ENCODE results near the gene FDXACB1.
"Not testable (repeated sequence)": the region's sequence is repeated elsewhere in the genome, so short reads cannot be mapped to it uniquely, and the experiment has no call there.

FDXACB1 gene

GRCh38 chr11:111913997-111914396 is 35.0 kb upstream of the FDXACB1 start:
- H3K36me3 Mint-ChIP-seq (ENCODE audit: low read depth), result no peaks in the 10 kb centered on the region
- DNase-seq, result no peak

GRCh38 chr11:111913031-111913861 is 34.3 kb upstream of the FDXACB1 start:
- no peaks in the 10 kb centered on the region for H3K36me3 Mint-ChIP-seq (ENCODE audit: low read depth)
- peaks cover 47% of the 10 kb centered on the region for H3K27me3 Mint-ChIP-seq

More at GRCh38 chr11:111913997-111914396, 35.0 kb upstream of the FDXACB1 start:
- Mint-ChIP-seq H3K4me3 (no peak overlapping the region), H3K27me3 (peaks cover 47% of the 10 kb centered on the region), H3K4me1 (no peaks in the 10 kb centered on the region), H3K9me3 (no peaks in the 10 kb centered on the region), H3K27ac (no peak overlapping the region)
- no peak for ATAC-seq

GRCh38 chr11:111912535-111912934 is 33.6 kb upstream of the FDXACB1 start, which contains the start of gene HSPB2:
TSS of gene HSPB2 (plus strand) at chr11:111912734. CDS start at chr11:111912830, 96 bp downstream.
- ATAC-seq (no peak), DNase-seq (no peak)
- Mint-ChIP-seq H3K27ac (no peak within 1 kb of the TSS), H3K4me3 (no peak within 1 kb of the TSS), H3K27me3 (peaks cover 44% of the 10 kb centered on the region), H3K4me1 (no peaks in the 10 kb centered on the region), H3K36me3 (ENCODE audit: low read depth) (no peaks in the 10 kb centered on the region), H3K9me3 (no peaks in the 10 kb centered on the region)

More at GRCh38 chr11:111913031-111913861, 34.3 kb upstream of the FDXACB1 start:
- H3K4me1 Mint-ChIP-seq, result no peaks in the 10 kb centered on the region
- H3K27ac Mint-ChIP-seq, result no peak overlapping the region
- H3K9me3 Mint-ChIP-seq, result no peaks in the 10 kb centered on the region
- no peak for DNase-seq
- no peak overlapping the region for H3K4me3 Mint-ChIP-seq
- ATAC-seq, result no peak

- Mint-ChIP-seq H3K27me3 (peaks cover 42% of the 10 kb centered on the region), H3K27ac (no peak within 1 kb of the TSS), H3K4me3 (no peak within 1 kb of the TSS), H3K9me3 (no peaks in the 10 kb centered on the region), H3K36me3 (ENCODE audit: low read depth) (no peaks in the 10 kb centered on the region), H3K4me1 (no peaks in the 10 kb centered on the region)
- ATAC-seq (no peak), DNase-seq (no peak)
Measured at GRCh38 chr11:111911563-111912401, 32.8 kb upstream of the FDXACB1 start, which contains the start of gene CRYAB. TSS of gene CRYAB (minus strand) at chr11:111911770. CDS start at chr11:111911724, 46 bp downstream.

GRCh38 chr11:111910676-111911562 is 32.0 kb upstream of the FDXACB1 start:
- H3K27ac Mint-ChIP-seq, result no peak overlapping the region
- H3K4me3 Mint-ChIP-seq, result no peak overlapping the region
- H3K36me3 Mint-ChIP-seq (ENCODE audit: low read depth), result no peaks in the 10 kb centered on the region
- DNase-seq (no peak), ATAC-seq (no peak)
- peaks cover 36% of the 10 kb centered on the region for H3K27me3 Mint-ChIP-seq
- H3K9me3 Mint-ChIP-seq, result no peaks in the 10 kb centered on the region
- no peaks in the 10 kb centered on the region for H3K4me1 Mint-ChIP-seq

DNA sequence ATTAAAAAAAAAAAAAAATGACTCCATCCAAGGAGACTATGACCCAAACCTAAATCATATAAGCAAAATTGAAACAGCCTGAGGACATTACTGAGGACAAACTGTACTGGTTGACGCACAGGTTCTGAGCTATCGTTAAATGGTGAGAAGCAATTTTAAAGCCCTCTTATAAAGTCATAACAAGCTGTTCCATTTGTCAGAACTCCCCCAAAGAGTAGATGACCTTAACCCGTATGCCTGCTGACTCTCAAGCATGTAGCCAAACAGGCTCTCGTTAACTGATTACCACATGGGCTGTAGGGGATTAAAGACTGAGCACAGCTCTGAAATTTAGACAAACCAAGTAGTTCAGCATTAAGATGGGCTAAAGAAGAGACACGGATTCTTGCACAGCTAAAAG is 30.4 kb upstream of the FDXACB1 start:
- no peaks in the 10 kb centered on the region for H3K9me3 Mint-ChIP-seq
- no peak for ATAC-seq
- DNase-seq, result no peak
- no peak overlapping the region for H3K4me3 Mint-ChIP-seq
- peaks cover 33% of the 10 kb centered on the region for H3K27me3 Mint-ChIP-seq
- H3K4me1 Mint-ChIP-seq, result no peaks in the 10 kb centered on the region
- no peaks in the 10 kb centered on the region for H3K36me3 Mint-ChIP-seq (ENCODE audit: low read depth)
- no peak overlapping the region for H3K27ac Mint-ChIP-seq

DNA sequence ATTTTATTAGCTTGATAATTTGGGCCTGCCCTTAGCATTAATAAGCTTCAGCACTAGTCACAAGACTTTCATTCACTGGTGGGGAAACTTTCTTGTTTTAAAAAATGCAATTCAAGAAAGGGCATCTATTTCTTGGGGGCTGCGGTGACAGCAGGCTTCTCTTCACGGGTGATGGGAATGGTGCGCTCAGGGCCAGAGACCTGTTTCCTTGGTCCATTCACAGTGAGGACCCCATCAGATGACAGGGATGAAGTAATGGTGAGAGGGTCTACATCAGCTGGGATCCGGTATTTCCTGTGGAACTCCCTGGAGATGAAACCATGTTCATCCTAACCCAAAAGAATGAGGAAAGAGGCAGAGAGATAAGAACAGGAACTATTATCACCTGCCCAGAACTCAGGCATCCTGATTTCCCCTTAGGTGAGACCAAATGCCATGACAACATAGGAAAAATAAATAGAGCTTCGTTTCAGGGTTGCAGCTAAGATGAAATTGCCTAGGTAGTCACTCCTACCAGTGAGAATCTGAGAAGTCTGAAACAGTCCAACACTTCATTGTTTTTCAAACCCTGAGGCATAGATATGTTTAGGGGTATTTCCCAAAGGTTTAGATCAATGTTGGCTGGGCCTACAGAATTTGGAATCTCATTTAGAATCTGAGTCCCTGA is 29.8 kb upstream of the FDXACB1 start:
- no peak overlapping the region for H3K27ac Mint-ChIP-seq
- H3K9me3 Mint-ChIP-seq, result no peaks in the 10 kb centered on the region
- no peaks in the 10 kb centered on the region for H3K4me1 Mint-ChIP-seq
- DNase-seq, result no peak
- H3K36me3 Mint-ChIP-seq (ENCODE audit: low read depth), result no peaks in the 10 kb centered on the region
- H3K27me3 Mint-ChIP-seq, result peaks cover 28% of the 10 kb centered on the region
- ATAC-seq, result no peak
- H3K4me3 Mint-ChIP-seq, result no peak overlapping the region

DNA sequence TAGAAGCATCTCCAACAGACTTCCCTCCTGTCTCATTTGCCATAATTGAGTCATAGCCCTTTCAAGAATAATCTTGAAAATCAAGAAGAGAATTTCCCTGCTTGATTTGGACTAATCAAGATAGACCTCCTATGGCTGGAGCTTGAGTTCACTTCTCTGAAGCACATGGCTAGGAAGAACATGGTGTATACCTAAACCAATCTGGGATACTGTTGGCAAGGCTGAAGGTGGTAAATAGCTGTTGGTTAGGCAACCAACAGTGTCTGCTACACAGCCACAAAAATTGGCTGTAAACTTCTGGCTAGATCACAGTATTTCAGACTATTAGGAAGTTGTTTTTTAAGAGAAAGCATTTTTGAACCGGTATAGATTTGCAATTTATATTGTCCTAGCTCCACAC is 27.7 kb upstream of the FDXACB1 start:
- H3K4me1 Mint-ChIP-seq, result no peaks in the 10 kb centered on the region
- no peaks in the 10 kb centered on the region for H3K9me3 Mint-ChIP-seq
- H3K4me3 Mint-ChIP-seq, result no peak overlapping the region
- peaks cover 27% of the 10 kb centered on the region for H3K27me3 Mint-ChIP-seq
- no peak overlapping the region for H3K27ac Mint-ChIP-seq
- DNase-seq, result no peak
- H3K36me3 Mint-ChIP-seq (ENCODE audit: low read depth), result no peaks in the 10 kb centered on the region
- ATAC-seq, result no peak

DNA sequence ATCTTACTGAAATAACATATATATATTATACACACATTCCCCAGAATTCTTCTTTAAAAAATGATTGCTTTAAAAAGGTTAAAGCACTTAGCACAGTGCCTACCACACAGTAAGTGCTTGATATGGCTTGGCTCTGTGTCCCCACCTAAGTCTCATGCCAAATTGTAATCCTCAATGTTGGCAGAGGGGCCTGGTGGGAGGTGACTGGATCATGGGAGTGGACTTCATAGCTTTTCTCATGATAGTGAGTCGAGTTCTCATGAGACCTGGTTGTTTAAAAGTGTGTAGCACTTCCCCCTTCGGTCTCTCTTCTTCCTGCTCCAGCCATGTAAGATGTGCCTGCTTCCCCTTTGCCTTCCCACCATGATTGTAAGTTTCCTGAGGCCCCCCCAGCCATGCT is 26.4 kb upstream of the FDXACB1 start:
- DNase-seq (no peak), ATAC-seq (no peak)
- Mint-ChIP-seq H3K4me1 (no peaks in the 10 kb centered on the region), H3K27ac (no peak overlapping the region), H3K36me3 (ENCODE audit: low read depth) (no peaks in the 10 kb centered on the region), H3K4me3 (no peak overlapping the region), H3K27me3 (peaks cover 17% of the 10 kb centered on the region), H3K9me3 (no peaks in the 10 kb centered on the region)

- Mint-ChIP-seq H3K27me3 (no peaks in the 10 kb centered on the region), H3K4me1 (peaks cover 2% of the 10 kb centered on the region), H3K27ac (no peak overlapping the region), H3K4me3 (no peak overlapping the region), H3K36me3 (ENCODE audit: low read depth) (peaks cover 2% of the 10 kb centered on the region), H3K9me3 (no peaks in the 10 kb centered on the region)
- ATAC-seq (no peak), DNase-seq (no peak)
Measured at GRCh38 chr11:111886844-111887243, 7.9 kb upstream of the FDXACB1 start.

GRCh38 chr11:111886032-111886431 is 7.1 kb upstream of the FDXACB1 start:
- H3K27me3 Mint-ChIP-seq, result no peaks in the 10 kb centered on the region
- H3K4me3 Mint-ChIP-seq, result no peak overlapping the region
- no peak overlapping the region for H3K27ac Mint-ChIP-seq
- no peak for DNase-seq
- peaks cover 5% of the 10 kb centered on the region for H3K4me1 Mint-ChIP-seq
- ATAC-seq, result no peak
- H3K36me3 Mint-ChIP-seq (ENCODE audit: low read depth), result peaks cover 2% of the 10 kb centered on the region
- no peaks in the 10 kb centered on the region for H3K9me3 Mint-ChIP-seq

DNA sequence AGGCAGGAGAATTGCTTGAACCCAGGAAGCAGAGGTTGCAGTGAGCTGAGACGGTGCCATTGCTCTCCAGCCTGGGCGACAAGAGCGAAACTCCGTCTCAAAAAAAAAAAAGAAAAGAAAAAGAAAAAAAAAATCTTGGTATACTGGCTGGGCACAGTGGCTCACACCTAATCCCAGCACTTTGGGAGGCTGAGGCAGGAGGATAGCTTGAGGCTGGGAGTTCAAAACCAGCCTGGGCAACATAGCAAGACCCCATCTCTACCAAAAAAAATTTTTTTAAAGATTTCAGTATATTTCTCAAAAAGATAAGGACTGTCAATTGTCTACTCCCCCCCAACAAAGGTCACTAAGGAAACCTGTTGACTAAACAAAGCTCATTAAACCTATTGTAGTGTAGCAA is 6.1 kb upstream of the FDXACB1 start:
- not testable (repeated sequence) for H3K4me3 Mint-ChIP-seq; H3K4me1 Mint-ChIP-seq; ATAC-seq; DNase-seq; H3K9me3 Mint-ChIP-seq; H3K27ac Mint-ChIP-seq; H3K27me3 Mint-ChIP-seq; H3K36me3 Mint-ChIP-seq (ENCODE audit: low read depth)

GRCh38 chr11:111882202-111882601 is 3.2 kb upstream of the FDXACB1 start:
- Mint-ChIP-seq H3K9me3 (no peaks in the 10 kb centered on the region), H3K27ac (no peak overlapping the region), H3K36me3 (ENCODE audit: low read depth) (peaks cover 2% of the 10 kb centered on the region), H3K27me3 (no peaks in the 10 kb centered on the region), H3K4me1 (peaks cover 17% of the 10 kb centered on the region), H3K4me3 (no peak overlapping the region)
- DNase-seq (no peak), ATAC-seq (no peak)

GRCh38 chr11:111879637-111879960 is 634 bp upstream of the FDXACB1 start:
- H3K27ac Mint-ChIP-seq, result peak overlapping the region; percentile 98
- H3K27me3 Mint-ChIP-seq, result no peaks in the 10 kb centered on the region
- H3K9me3 Mint-ChIP-seq, result no peaks in the 10 kb centered on the region
- H3K4me3 Mint-ChIP-seq, result peak overlapping the region; percentile 87
- ATAC-seq (no peak), DNase-seq (no peak)
- H3K36me3 Mint-ChIP-seq (ENCODE audit: low read depth), result peaks cover 8% of the 10 kb centered on the region
- H3K4me1 Mint-ChIP-seq, result peaks cover 21% of the 10 kb centered on the region
